ENCODE measurements around the gene SENP6.

DNA sequence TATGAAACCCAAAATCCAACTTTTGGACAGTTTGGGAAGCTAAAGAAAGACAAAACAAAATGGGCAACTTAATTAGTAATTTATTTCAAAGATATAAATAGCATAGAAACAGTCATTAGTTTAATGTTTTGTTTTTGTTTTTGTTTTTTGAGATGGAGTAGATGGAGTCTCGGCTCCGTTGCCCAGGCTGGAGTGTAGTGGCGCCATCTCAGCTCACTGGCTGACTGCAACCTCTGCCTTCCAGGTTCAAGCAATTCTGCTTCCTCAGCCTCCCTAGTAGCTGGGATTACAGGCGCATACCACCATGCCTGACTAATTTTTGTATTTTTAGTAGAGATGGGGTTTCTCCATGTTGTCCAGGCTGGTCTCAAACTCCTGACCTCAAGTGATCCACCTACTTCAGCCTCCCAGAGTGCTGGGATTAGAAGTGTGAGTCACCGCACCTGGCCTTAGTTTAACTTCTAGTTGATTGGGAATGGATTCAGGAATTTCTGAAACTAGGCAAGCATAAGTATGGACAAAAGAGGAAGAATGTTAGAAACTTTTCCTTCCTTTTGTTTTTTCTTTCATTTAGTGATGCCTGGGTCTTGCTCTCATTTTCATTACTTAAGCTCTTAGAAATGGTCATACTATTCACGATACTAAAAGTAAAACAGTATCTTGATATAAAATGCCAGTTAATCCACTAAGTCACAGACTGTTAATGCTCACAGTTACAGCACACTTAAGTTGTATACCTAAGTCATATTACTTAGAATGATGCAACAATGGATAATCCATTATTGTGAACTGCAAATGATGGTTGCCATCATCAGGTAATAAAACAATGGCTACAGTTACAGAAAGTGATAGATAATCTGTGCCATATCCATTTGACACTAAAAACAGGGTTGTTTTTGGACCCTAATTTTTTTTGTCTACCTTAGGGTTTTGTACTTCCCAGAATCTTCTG, 8.2 kb downstream of the SENP6 start:
- no peak for TF ChIP-seq CTCF (IDR thresholded peaks at IDR 0.05 in 4 of 5, conservative IDR thresholded peaks at IDR 0.05 in 1 of 5)
- TF ChIP-seq POLR2A (IDR thresholded peaks at IDR 0.05), result no peak

All from gastrocnemius medialis (tissue), 4 donors.